Neuronal stem cell (in vitro differentiated cells): ENCODE results near the gene MYH14.
"Not testable (repeated sequence)": the region's sequence is repeated elsewhere in the genome, so short reads cannot be mapped to it uniquely, and the experiment has no call there.

Source experiments
- DNase-seq: peaks from one replicate; pipeline ENCODE4 v3.0.0-alpha.2; 2013; ENCODE audit warnings: low spot score
- H2AFZ ChIP-seq: one replicate; pipeline ENCODE4 v1.6.1; 2013; ENCODE audit warnings: mild to moderate bottlenecking, low read length, inconsistent platforms
- H2AK5ac ChIP-seq: 2 replicates; pipeline ENCODE4 v1.6.1; 2013; ENCODE audit warnings: low read depth, mild to moderate bottlenecking, inconsistent platforms, low read length, moderate library complexity, mixed read lengths
- H2BK120ac ChIP-seq: 2 replicates; pipeline ENCODE4 v1.6.1; 2013; ENCODE audit warnings: low read depth, mild to moderate bottlenecking, inconsistent platforms, low read length, moderate library complexity, mixed read lengths
- H2BK12ac ChIP-seq: one replicate; pipeline ENCODE4 v1.6.1; 2013; ENCODE audit warnings: low read length, inconsistent platforms
- H2BK15ac ChIP-seq: 2 replicates; pipeline ENCODE4 v1.6.1; 2013; ENCODE audit warnings: mild to moderate bottlenecking, low read length, inconsistent platforms, mixed read lengths
- H2BK5ac ChIP-seq: one replicate; pipeline ENCODE4 v1.6.1; 2013; ENCODE audit warnings: inconsistent platforms, mild to moderate bottlenecking, low read length, moderate library complexity
- H3K14ac ChIP-seq: one replicate; pipeline ENCODE4 v1.6.1; 2013; ENCODE audit warnings: low read length, inconsistent platforms
- H3K18ac ChIP-seq: 2 replicates; pipeline ENCODE4 v1.6.1; 2013; ENCODE audit warnings: low read length, inconsistent platforms
- H3K23ac ChIP-seq: 2 replicates; pipeline ENCODE4 v1.6.1; 2013; ENCODE audit warnings: low read depth, mild to moderate bottlenecking, mixed read lengths, low read length, inconsistent platforms; ENCODE audit not compliant: poor library complexity
- H3K27ac ChIP-seq: replicated peaks from 3 replicates; pipeline ENCODE4 v1.5.1; 2013; ENCODE audit warnings: low read length, inconsistent platforms
- H3K27me3 ChIP-seq, 3 experiments: 2 replicates each; pipeline ENCODE4 v1.6.1; 2013; ENCODE audit warnings: low read length in 3 of 3, mild to moderate bottlenecking in 2 of 3, inconsistent platforms in 1 of 3, low read depth in 1 of 3, mixed read lengths in 1 of 3, moderate library complexity in 1 of 3; ENCODE audit not compliant: control insufficient read depth in 3 of 3, insufficient read depth in 3 of 3
- H3K36me3 ChIP-seq, 2 donors: replicated peaks in 1 of 2; 2 replicates each; pipeline ENCODE4 v1.6.1; 2013; ENCODE audit warnings: low read length in 2 of 2; ENCODE audit not compliant: control insufficient read depth in 2 of 2, insufficient read depth in 2 of 2
- H3K4ac ChIP-seq: 2 replicates; pipeline ENCODE4 v1.6.1; 2013; ENCODE audit warnings: inconsistent platforms, mild to moderate bottlenecking, low read length, moderate library complexity
- H3K4me1 ChIP-seq, 2 donors: 1 replicate in 1 of 2; 2 replicates in 1 of 2; pipeline ENCODE4 v1.6.1; 2013; ENCODE audit warnings: low read length in 2 of 2, low read depth in 1 of 2; ENCODE audit not compliant: control insufficient read depth in 2 of 2, insufficient read depth in 1 of 2
- H3K4me2 ChIP-seq: one replicate; pipeline ENCODE4 v1.6.1; 2013; ENCODE audit warnings: mild to moderate bottlenecking, low read length, inconsistent platforms; ENCODE audit not compliant: insufficient read depth, poor library complexity, severe bottlenecking
- H3K4me3 ChIP-seq, 2 donors: 2 replicates each; pipeline ENCODE4 v1.5.1; 2013; ENCODE audit warnings: low read length in 2 of 2, mild to moderate bottlenecking in 2 of 2, inconsistent platforms in 1 of 2, moderate library complexity in 1 of 2
- H3K79me1 ChIP-seq: one replicate; pipeline ENCODE4 v1.6.1; 2013; ENCODE audit warnings: low read depth, mild to moderate bottlenecking, inconsistent platforms, low read length, moderate library complexity
- H3K9ac ChIP-seq: one replicate; pipeline ENCODE4 v1.6.1; 2013; ENCODE audit warnings: mild to moderate bottlenecking, low read depth, low read length, inconsistent platforms; ENCODE audit not compliant: poor library complexity
- H3K9me3 ChIP-seq, 2 donors: replicated peaks in 1 of 2; 2 replicates each; pipeline versions ENCODE3 to v1.6.1; 2013; ENCODE audit warnings: low read length in 2 of 2, mild to moderate bottlenecking in 2 of 2, inconsistent platforms in 1 of 2, low read depth in 1 of 2, mixed read lengths in 1 of 2, moderate library complexity in 1 of 2; ENCODE audit not compliant: control insufficient read depth in 2 of 2, insufficient read depth in 1 of 2
- H4K8ac ChIP-seq: one replicate; pipeline ENCODE4 v1.6.1; 2013; ENCODE audit warnings: low read depth, mild to moderate bottlenecking, inconsistent platforms, low read length, moderate library complexity
- H4K91ac ChIP-seq: one replicate; pipeline ENCODE4 v1.6.1; 2013; ENCODE audit warnings: low read length, low read depth, mild to moderate bottlenecking, inconsistent platforms; ENCODE audit not compliant: poor library complexity
- WGBS, 2 donors: extraction: QIAGEN DNeasy Blood & Tissue Kit; methylation state at CpG; one replicate each; pipeline ENCODE4 v1.1.7; 2013; ENCODE audit warnings: missing lambda C conversion rate in 2 of 2, mixed read lengths in 1 of 2; ENCODE audit not compliant: insufficient read length in 2 of 2, insufficient replicate concordance in 1 of 2; ENCODE audit errors: extremely low coverage in 2 of 2; 5-methylcytosine and 5-hydroxymethylcytosine counted together

The MYH14 gene

DNA sequence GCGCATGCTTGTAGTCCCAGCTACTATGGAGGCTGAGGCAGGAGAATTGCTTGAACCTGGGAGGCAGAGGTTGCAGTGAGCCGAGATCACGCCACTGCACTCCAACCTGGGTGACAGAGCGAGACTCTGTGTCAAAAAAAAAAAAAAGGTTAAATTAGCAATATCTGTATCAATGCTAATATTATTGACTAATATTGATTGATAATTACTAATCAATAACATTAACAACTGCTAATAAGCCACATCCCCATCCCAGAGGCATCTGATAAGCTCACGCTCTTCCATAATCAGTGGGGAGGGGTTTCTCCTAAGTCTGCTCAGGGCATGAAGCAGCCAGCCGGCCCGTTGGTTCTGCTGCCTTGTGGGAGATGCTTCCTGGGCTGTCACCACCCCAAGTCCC is 24.7 kb downstream of the MYH14 start:
- not testable (repeated sequence) for H2BK5ac ChIP-seq, H3K4me1 ChIP-seq, H3K79me1 ChIP-seq, H3K36me3 ChIP-seq, H2BK15ac ChIP-seq, H4K91ac ChIP-seq, H3K23ac ChIP-seq, H3K4me2 ChIP-seq, H3K27ac ChIP-seq, H3K4ac ChIP-seq, DNase-seq, H2BK120ac ChIP-seq, H3K9me3 ChIP-seq, H2BK12ac ChIP-seq, H4K8ac ChIP-seq, H3K9ac ChIP-seq, H3K27me3 ChIP-seq, H2AFZ ChIP-seq, H3K14ac ChIP-seq, H3K4me3 ChIP-seq
- peak overlapping the region; percentile 65 for H2AK5ac ChIP-seq
- H3K18ac ChIP-seq = peak overlapping the region; percentile 28
- no CpG with 5 or more reads among the region's 7 CpGs for WGBS, 2 donors

DNA sequence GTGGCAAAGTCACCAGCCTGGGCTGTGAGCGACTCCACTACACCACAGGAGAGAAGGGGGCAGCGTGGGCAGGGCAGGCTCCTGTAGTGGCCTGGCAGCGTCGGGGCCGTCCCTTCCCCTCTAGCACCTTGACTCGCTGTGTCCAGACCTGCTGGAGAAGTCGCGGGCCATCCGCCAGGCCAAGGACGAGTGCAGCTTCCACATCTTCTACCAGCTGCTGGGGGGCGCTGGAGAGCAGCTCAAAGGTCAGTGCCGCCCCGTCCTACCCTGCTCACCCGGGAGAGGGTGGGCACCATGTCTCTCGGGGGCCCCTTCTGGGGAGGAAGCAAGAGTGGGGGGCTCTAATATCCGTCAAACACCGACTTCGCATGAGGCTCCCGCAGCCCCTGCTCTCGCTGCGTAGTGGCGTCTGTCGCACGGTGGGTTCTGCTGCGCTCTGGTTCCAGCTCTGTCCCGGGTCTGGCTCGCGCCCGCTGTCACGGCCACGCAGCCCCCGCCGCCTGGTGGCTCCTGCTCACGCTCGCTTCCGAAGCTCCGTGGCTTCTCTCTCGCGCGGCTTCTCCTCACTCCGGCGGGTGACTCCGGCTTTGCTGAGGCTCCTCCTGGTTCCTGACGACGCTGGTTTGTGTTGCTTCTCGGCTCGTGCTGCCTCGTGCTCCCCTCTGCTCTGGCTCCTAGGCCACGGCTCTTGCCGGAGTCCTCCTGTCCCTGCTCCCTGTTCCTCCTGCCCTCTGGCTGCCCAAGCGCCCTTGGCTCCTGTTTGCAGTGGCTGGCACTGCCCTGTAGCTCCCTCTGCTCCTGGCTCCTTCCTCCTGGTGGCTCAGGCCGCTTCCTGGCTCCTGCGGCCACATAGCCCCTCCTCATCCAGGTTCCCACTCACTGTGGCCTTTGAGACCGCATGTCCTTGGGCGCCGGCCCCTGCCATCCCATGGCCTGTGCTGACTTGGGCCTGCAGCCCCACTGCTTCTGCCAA is 27.2 kb downstream of the MYH14 start:
- Histone ChIP-seq H3K4me1 (peaks cover 7 to 13% of the 10 kb centered on the region in 2 donors), H3K4ac (peak overlapping the region; percentile 30), H3K9me3 (no peaks in the 10 kb centered on the region), H3K23ac (peak overlapping the region; percentile 60), H2AK5ac (peak overlapping the region; percentile 93), H2AFZ (peak overlapping the region; percentile 61), H3K4me3 (no peak overlapping the region), H2BK120ac (peak overlapping the region; percentile 42), H4K91ac (peak overlapping the region; percentile 64), H2BK5ac (peak overlapping the region; percentile 39), H3K36me3 (no peaks in the 10 kb centered on the region), H4K8ac (no peak overlapping the region), H2BK15ac (peak overlapping the region; percentile 46), H3K9ac (peak overlapping the region; percentile 80), H3K27me3 (peaks cover 0 to 3% (median 0%) of the 10 kb centered on the region in 3 experiments), H2BK12ac (peak overlapping the region; percentile 97), H3K4me2 (no peak overlapping the region), H3K79me1 (no peaks in the 10 kb centered on the region), H3K14ac (peak overlapping the region; percentile 84), H3K27ac (no peak overlapping the region), H3K18ac (peak overlapping the region; percentile 81)
- no CpG with 5 or more reads among the region's 56 CpGs for WGBS, 2 donors
- no peak for DNase-seq

DNA sequence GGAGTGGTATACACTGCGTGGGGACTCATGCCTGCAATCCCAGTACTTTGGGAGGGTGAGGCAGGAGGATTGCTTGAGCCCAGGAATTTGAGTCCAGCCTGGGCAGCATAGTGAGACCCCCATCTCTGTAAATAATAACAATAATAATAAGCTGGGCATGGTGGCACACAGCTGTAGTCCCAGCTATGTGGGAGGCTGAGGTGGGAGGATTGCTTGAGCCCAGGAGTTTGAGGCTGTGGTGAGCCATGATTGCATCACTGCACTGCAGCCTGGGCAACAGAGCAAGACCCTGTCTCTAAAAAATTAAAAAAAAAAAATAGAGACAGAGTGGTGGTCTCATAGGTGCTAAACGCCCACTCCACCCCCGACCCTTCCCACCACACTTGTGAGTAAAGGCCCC is 28.0 kb downstream of the MYH14 start:
- not testable (repeated sequence) for DNase-seq, H3K79me1 ChIP-seq, H3K36me3 ChIP-seq, H3K4me2 ChIP-seq, H2AFZ ChIP-seq, H3K4ac ChIP-seq, H3K23ac ChIP-seq, H3K18ac ChIP-seq, H4K8ac ChIP-seq, H3K9ac ChIP-seq, H3K4me3 ChIP-seq, H4K91ac ChIP-seq, H3K9me3 ChIP-seq, H3K27ac ChIP-seq, H2BK120ac ChIP-seq, H3K27me3 ChIP-seq
- H2BK15ac ChIP-seq = peak overlapping the region; percentile 81
- no CpG with 5 or more reads among the region's 3 CpGs for WGBS, 2 donors
- H2BK12ac ChIP-seq = peak overlapping the region; percentile 97
- peak overlapping the region; percentile 47 for H3K14ac ChIP-seq
- H2AK5ac ChIP-seq = peak overlapping the region; percentile 95
- peaks cover 7 to 13% of the 10 kb centered on the region in 2 donors for H3K4me1 ChIP-seq
- peak overlapping the region; percentile 39 for H2BK5ac ChIP-seq

DNA sequence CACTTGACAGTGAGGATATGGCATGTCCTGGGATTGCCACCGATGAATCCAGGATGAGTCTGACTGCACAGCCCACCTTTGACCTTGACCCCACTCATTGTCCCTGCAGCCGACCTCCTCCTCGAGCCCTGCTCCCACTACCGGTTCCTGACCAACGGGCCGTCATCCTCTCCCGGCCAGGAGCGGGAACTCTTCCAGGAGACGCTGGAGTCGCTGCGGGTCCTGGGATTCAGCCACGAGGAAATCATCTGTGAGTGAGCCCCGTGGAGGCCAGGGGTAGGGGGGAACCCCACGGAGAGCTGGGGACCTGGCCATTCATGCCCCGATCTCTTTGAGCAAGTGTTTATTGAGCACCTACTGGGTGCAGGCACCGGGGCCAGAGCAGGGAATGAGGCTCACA is 28.4 kb downstream of the MYH14 start:
- WGBS, 2 donors = no CpG with 5 or more reads among the region's 16 CpGs
- peak overlapping the region; percentile 89 for H3K23ac ChIP-seq
- no peak overlapping the region for H4K91ac ChIP-seq
- DNase-seq = no peak
- peak overlapping the region; percentile 81 for H2BK15ac ChIP-seq
- H3K9ac ChIP-seq = no peak overlapping the region
- no peaks in the 10 kb centered on the region for H3K79me1 ChIP-seq
- H2BK12ac ChIP-seq = peak overlapping the region; percentile 100
- H2BK5ac ChIP-seq = no peak overlapping the region
- no peak overlapping the region for H2AFZ ChIP-seq
- H3K4me1 ChIP-seq = peaks cover 7 to 13% of the 10 kb centered on the region in 2 donors
- H3K18ac ChIP-seq = peak overlapping the region; percentile 83
- no peaks in the 10 kb centered on the region for H3K36me3 ChIP-seq
- H2AK5ac ChIP-seq = peak overlapping the region; percentile 95
- H3K9me3 ChIP-seq = no peaks in the 10 kb centered on the region
- H2BK120ac ChIP-seq = no peak overlapping the region
- no peak overlapping the region for H3K14ac ChIP-seq
- peaks cover 0 to 3% (median 0%) of the 10 kb centered on the region in 3 experiments for H3K27me3 ChIP-seq
- no peak overlapping the region for H3K4ac ChIP-seq
- no peak overlapping the region for H4K8ac ChIP-seq
- no peak overlapping the region for H3K4me2 ChIP-seq
- no peak overlapping the region for H3K27ac ChIP-seq
- H3K4me3 ChIP-seq = no peak overlapping the region
